ENCODE results near the gene SH2D2A. TPM values are rescaled to one million over a fixed set of nuclear protein-coding genes. Genes with fewer than 3 reads are reported as not detected.

The SH2D2A gene
- total and polyA plus RNA-seq, 9 of the 15 experiments (the other 6 are each of a cell fraction or from before 2014, with no cell fraction given), result 0.89 to 33.6 (median 6.9) TPM

GRCh38 chr1:156862997-156863599 lies 46.5 kb upstream of the SH2D2A start (continued):
- peak; percentile 60 for TF ChIP-seq MAFG (tag; conservative IDR thresholded peaks at IDR 0.05)
- TF ChIP-seq ZNF175 (CRISPR knock-in tag; IDR thresholded peaks at IDR 0.05; ENCODE audit: low read depth), result no peak
- peak; percentile 69 to 84; a peak in 3 of 4 replicates for TF ChIP-seq TRIM24 (IDR thresholded peaks at IDR 0.05)
- TF ChIP-seq KHSRP (IDR thresholded peaks at IDR 0.05), result peak; percentile 38; the same call in 1 of the 2 replicates
- peak in 1 of 2 experiments; percentile 69; a peak in 2 of 4 replicates for TF ChIP-seq MNT (conservative IDR thresholded peaks at IDR 0.05)
- TF ChIP-seq E2F1 (CRISPR knock-in tag; IDR thresholded peaks at IDR 0.05), result no peak
- TF ChIP-seq PHF8 (IDR thresholded peaks at IDR 0.05; ENCODE audit: borderline replicate concordance, low read length), result no peak; the same call in 1 of the 2 replicates
- TF ChIP-seq NFE2 (IDR thresholded peaks at IDR 0.05; ENCODE audit: low read depth), result peak; percentile 86
- peak; percentile 94 for TF ChIP-seq ZEB2 (IDR thresholded peaks at IDR 0.05)
- peak; percentile 69 to 93; a peak in 3 of 4 replicates for TF ChIP-seq TBL1XR1 (IDR thresholded peaks at IDR 0.05; ENCODE audit: low read length in 2 of 2)
- TF ChIP-seq UBTF (IDR thresholded peaks at IDR 0.05; ENCODE audit: borderline replicate concordance in 1 of 2, low read depth in 2 of 2, low read length in 2 of 2), result 0 out of 4 replicates have a peak, but pooled peaks of 1 of the 2 experiments have one; percentile 33
- TF ChIP-seq MAFK (IDR thresholded peaks at IDR 0.05; ENCODE audit: low read length), result peak; percentile 28; the same call in 1 of the 2 replicates
- TF ChIP-seq ZNF592 (IDR thresholded peaks at IDR 0.05), result 0 out of 2 replicates have a peak, but pooled peaks have one; percentile 40
- TF ChIP-seq XRCC5 (IDR thresholded peaks at IDR 0.05; ENCODE audit: low read depth, low read length), result no peak
- no peak for TF ChIP-seq ZNF655 (CRISPR knock-in tag; IDR thresholded peaks at IDR 0.05)

All from K562 (cell line).